HepG2 (cell line): Measurements from ENCODE around the gene SLC24A4. TPM values are rescaled to one million over a fixed set of nuclear protein-coding genes. Genes with fewer than 3 reads are reported as not detected.

Experiments used
- ATAC-seq: fragments of 200-7000 bp; cut with Tn5 transposase; 3 replicates; pipeline ENCODE4 v1.9.1; 2020; ENCODE audit warnings: mild to moderate bottlenecking, moderate library complexity
- BruUV-seq: library from RNA; stranded (reverse); fragments of 400-500 nt; replicated peaks from 2 replicates; lab custom pipeline; 2021; lab: Mats Ljungman, UMichigan
- CTCF ChIA-PET: fragments of 300-600 bp; formaldehyde crosslinking; extraction: SDS; loops from one replicate; lab custom pipeline; 2021; ENCODE audit warnings: low total read pairs, inconsistent platforms, low intra/inter-chr PET ratio; lab: Yijun Ruan, JAX
- POLR2A ChIA-PET: fragments of 350-600 bp; sonication (Branson Sonifier 250); formaldehyde crosslinking; loops from one replicate; lab custom pipeline; 2020; ENCODE audit warnings: antibody characterized with exemption, inconsistent platforms; lab: Yijun Ruan, JAX
- DNase-seq: peaks from one replicate; pipeline ENCODE4 v3.0.0-alpha.2; 2015; ENCODE audit warnings: low spot score
- FAIRE-seq: peaks from 3 replicates; lab custom pipeline; 2011; peaks lifted over from hg19 to GRCh38; lab: Jason Lieb, UNC
- H2AFZ ChIP-seq: one replicate; pipeline ENCODE4 v1.6.1; 2011; ENCODE audit warnings: low read length, inconsistent platforms
- H3K27ac ChIP-seq: fragments of 300-600 bp; 3 replicates; pipeline ENCODE4 v1.8.0; 2011; ENCODE audit warnings: mixed run types, mild to moderate bottlenecking, mixed read lengths, low read length, inconsistent platforms; ENCODE audit not compliant: insufficient read depth; ENCODE audit errors: extremely low read length
- H3K27me3 ChIP-seq, 2 experiments: fragments of 200-600 bp in 1 of 2; 2 replicates in 1 of 2; 3 replicates in 1 of 2; pipeline versions ENCODE4 v1.6.0 to v1.8.0; 2011; ENCODE audit warnings: low read length in 2 of 2, mild to moderate bottlenecking in 2 of 2, moderate library complexity in 2 of 2, inconsistent platforms in 1 of 2; ENCODE audit not compliant: insufficient read depth in 2 of 2, control insufficient read depth in 1 of 2
- H3K36me3 ChIP-seq, 2 experiments: fragments of 200-600 bp in 1 of 2; replicated peaks in 1 of 2; 2 replicates in 1 of 2; 3 replicates in 1 of 2; pipeline versions ENCODE4 v1.5.1 to v1.8.0; 2011; ENCODE audit warnings: low read length in 2 of 2, inconsistent platforms in 1 of 2; ENCODE audit not compliant: insufficient read depth in 2 of 2, control insufficient read depth in 1 of 2
- H3K4me1 ChIP-seq: 2 replicates; pipeline ENCODE4 v1.5.1; 2012; ENCODE audit warnings: low read length, inconsistent platforms; ENCODE audit not compliant: insufficient read depth
- H3K4me2 ChIP-seq: 2 replicates; pipeline ENCODE4 v1.6.0; 2011; ENCODE audit warnings: low read depth, low read length, inconsistent platforms
- H3K4me3 ChIP-seq, 3 experiments: fragments of 200-600 bp in 1 of 3; sonication (generic), shearing (Covaris generic) in 1 of 3; replicated peaks in 1 of 3; 2 replicates each; pipeline ENCODE4 v1.5.1; 2011 to 2016; ENCODE audit warnings: low read length in 3 of 3, inconsistent platforms in 2 of 3, low read depth in 2 of 3, mild to moderate bottlenecking in 2 of 3, control low read depth in 1 of 3, mixed read lengths in 1 of 3; ENCODE audit not compliant: insufficient read depth in 1 of 3
- H3K79me2 ChIP-seq: one replicate; pipeline ENCODE4 v1.6.1; 2011; ENCODE audit warnings: low read length, inconsistent platforms; ENCODE audit not compliant: insufficient read depth
- H3K9ac ChIP-seq: 2 replicates; pipeline ENCODE4 v1.6.0; 2011; ENCODE audit warnings: mild to moderate bottlenecking, low read depth, low read length, inconsistent platforms; ENCODE audit not compliant: insufficient read depth
- H3K9me3 ChIP-seq: 2 replicates; pipeline ENCODE4 v1.5.1; 2012; ENCODE audit warnings: mild to moderate bottlenecking, low read length
- H4K20me1 ChIP-seq: 2 replicates; pipeline ENCODE4 v1.6.0; 2011; ENCODE audit warnings: inconsistent platforms, mild to moderate bottlenecking, low read length, moderate library complexity; ENCODE audit not compliant: insufficient read depth
- ATF7-NPFF ChIP-seq: sonication (generic); formaldehyde crosslinking; IDR thresholded peaks from 2 replicates; pipeline ENCODE4 v1.8.1; 2023; ENCODE audit warnings: mild to moderate bottlenecking, low read depth, missing genetic modification reagents, moderate library complexity
- BCLAF1 ChIP-seq: fragments of 450-650 bp; IDR thresholded peaks from 2 replicates; pipeline ENCODE4 v1.6.1; 2017; ENCODE audit warnings: mild to moderate bottlenecking
- CCAR2 ChIP-seq: fragments of 200-400 bp; formaldehyde crosslinking; optimal IDR thresholded peaks from 2 replicates; pipeline ENCODE3; 2018; ENCODE audit warnings: low read depth, mild to moderate bottlenecking, low read length, moderate library complexity
- CENPT ChIP-seq: sonication (generic); formaldehyde crosslinking; IDR thresholded peaks from 2 replicates; pipeline ENCODE4 v1.8.0; 2022; ENCODE audit warnings: low read depth, mild to moderate bottlenecking, moderate library complexity, missing genetic modification reagents
- FOXP1 ChIP-seq, 2 experiments: fragments of 450-650 bp in 1 of 2; IDR thresholded peaks; 2 replicates each; pipeline ENCODE4 v1.6.1; 2017 to 2018; ENCODE audit warnings: antibody characterized with exemption in 1 of 2
- FOXP4 ChIP-seq: sonication (generic); formaldehyde crosslinking; IDR thresholded peaks from 2 replicates; pipeline ENCODE4 v1.4.0; 2020; ENCODE audit warnings: missing genetic modification reagents
- KDM4B ChIP-seq: sonication (generic); formaldehyde crosslinking; IDR thresholded peaks from 2 replicates; pipeline ENCODE4 v1.4.0; 2020; ENCODE audit warnings: missing genetic modification reagents
- RARA ChIP-seq: IDR thresholded peaks from 2 replicates; pipeline ENCODE4 v1.6.1; 2016; ENCODE audit warnings: missing genetic modification reagents, missing compliant biosample characterization
- SUZ12 ChIP-seq: fragments of 150-350 bp; IDR thresholded peaks from 2 replicates; pipeline ENCODE4 v1.6.1; 2014; ENCODE audit warnings: low read depth, low read length
- THAP7 ChIP-seq: sonication (generic); formaldehyde crosslinking; IDR thresholded peaks from 2 replicates; pipeline ENCODE4 v1.8.1; 2023; ENCODE audit warnings: mild to moderate bottlenecking, missing genetic modification reagents
- ZBTB1 ChIP-seq: sonication (generic); formaldehyde crosslinking; IDR thresholded peaks from 2 replicates; pipeline ENCODE4 v1.4.0; 2020; ENCODE audit warnings: missing genetic modification reagents, borderline replicate concordance
- ZNF335 ChIP-seq: sonication (generic); formaldehyde crosslinking; IDR thresholded peaks from 2 replicates; pipeline ENCODE4 v1.4.0; 2020; ENCODE audit warnings: missing genetic modification reagents
- ZNF446 ChIP-seq: sonication (generic); formaldehyde crosslinking; IDR thresholded peaks from 2 replicates; pipeline ENCODE4 v1.5.0; 2020; ENCODE audit warnings: mild to moderate bottlenecking, missing genetic modification reagents
- ZNF577 ChIP-seq: sonication (generic); formaldehyde crosslinking; IDR thresholded peaks from 2 replicates; pipeline ENCODE4 v1.4.0; 2020; ENCODE audit warnings: mild to moderate bottlenecking, low read depth, missing genetic modification reagents, borderline replicate concordance
- ZNF710 ChIP-seq: sonication (generic); formaldehyde crosslinking; IDR thresholded peaks from 2 replicates; pipeline ENCODE4 v1.5.0; 2020; ENCODE audit warnings: mild to moderate bottlenecking, missing genetic modification reagents, borderline replicate concordance
- ZNF713 ChIP-seq: sonication (generic); formaldehyde crosslinking; IDR thresholded peaks from 2 replicates; pipeline ENCODE4 v1.4.0; 2020; ENCODE audit warnings: mild to moderate bottlenecking, missing genetic modification reagents
- ZSCAN20 ChIP-seq: sonication (generic); formaldehyde crosslinking; IDR thresholded peaks from 2 replicates; pipeline ENCODE4 v1.4.0; 2020; ENCODE audit warnings: missing genetic modification reagents, mild to moderate bottlenecking, borderline replicate concordance
- WGBS: methylation state at CpG from one replicate; pipeline ENCODE4 v1.1.6; 2017; ENCODE audit warnings: low lambda C conversion rate; 5-methylcytosine and 5-hydroxymethylcytosine counted together
- in situ Hi-C: cut with HindIII; loops from 2 replicates; pipeline ENCODE4 v1.10.0; 2017; ENCODE audit warnings: low pct_unique_long_range_greater_than_20kb; ENCODE audit not compliant: extremely low pct_ligation_motif_present
- intact Hi-C: fragments of 100-400 bp; cut with micrococcal nuclease; formaldehyde crosslinking; loops from one replicate; pipeline ENCODE4 v1.10.0; 2022; ENCODE audit not compliant: unreplicated experiment
- polyA plus RNA-seq, 8 experiments: library from polyadenylated mRNA; depleted of rRNA in 3 of 8; stranded (reverse) in 7 of 8; unstranded in 1 of 8; fragments of >200 nt; fragmentation: Illumina TruSeq in 4 of 8; extraction: Trizol in 4 of 8; gene quantifications; 2 replicates each; pipeline versions ENCODE4 v1.2.1 to v1.2.3, GENCODE V29; 2011 to 2016; ENCODE audit warnings: low read depth in 4 of 8, missing spikeins in 1 of 8, mixed read lengths in 1 of 8; ENCODE audit not compliant: insufficient read depth in 1 of 8
- total RNA-seq, 5 experiments: library from RNA; depleted of rRNA; stranded (reverse); fragments of >200 nt; fragmentation: Illumina TruSeq; extraction: Trizol; gene quantifications; 2 replicates each; pipeline ENCODE4 v1.2.3, GENCODE V29; 2016; ENCODE audit warnings: low read depth in 1 of 5
- TF ChIP-seq, protein P1 (sequence below): IDR thresholded peaks from 2 replicates; pipeline ENCODE4 v1.6.1; 2012; ENCODE audit warnings: inconsistent platforms

Gene SLC24A4
- total and polyA plus RNA-seq, 2 of the 13 experiments (the other 11 are each of a cell fraction or from before 2014, with no cell fraction given): not detected

DNA sequence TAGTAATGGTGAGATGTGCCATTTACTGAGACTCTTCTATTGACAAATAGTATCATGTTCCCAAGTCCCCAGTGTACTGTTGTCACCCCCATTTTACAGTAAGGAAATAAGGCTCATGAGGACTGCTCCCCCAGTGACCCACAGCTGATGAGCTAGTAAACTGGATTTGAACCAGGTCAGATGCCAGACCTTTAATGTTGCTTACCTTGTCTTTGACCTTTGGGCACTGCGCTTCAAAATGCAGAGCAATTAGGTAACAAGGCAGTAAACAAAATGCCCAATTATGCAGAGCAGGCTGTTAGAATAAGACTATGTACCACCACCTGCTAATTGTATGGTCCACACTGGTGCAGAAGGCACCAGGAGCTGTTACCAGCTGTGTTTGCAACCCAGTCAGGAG is 152.1 kb downstream of the SLC24A4 start:
- ChIA-PET POLR2A (no interaction called here), CTCF (no interaction called here)
- H4K20me1 ChIP-seq: no peaks in the 10 kb centered on the region
- H3K4me1 ChIP-seq: peaks cover 45% of the 10 kb centered on the region
- H2AFZ ChIP-seq: no peak overlapping the region
- no peaks in the 10 kb centered on the region for H3K36me3 ChIP-seq
- DNase-seq: no peak
- ATAC-seq: no peak
- no peak overlapping the region for H3K4me2 ChIP-seq
- no peaks in the 10 kb centered on the region; a peak in 2 of 5 replicates for H3K27me3 ChIP-seq
- BruUV-seq: no TSS peak
- H3K9me3 ChIP-seq: no peaks in the 10 kb centered on the region
- intact Hi-C loops (no loop called here), in situ Hi-C loops (no loop called here)
- no peaks in the 10 kb centered on the region for H3K79me2 ChIP-seq
- 7% methylated on average over 1 of the region's 1 CpG for WGBS
- H3K4me3 ChIP-seq: no peak overlapping the region
- no peak overlapping the region for H3K27ac ChIP-seq
- no peak for FAIRE-seq
- no peak overlapping the region for H3K9ac ChIP-seq
- TF ChIP-seq CENPT (no peak), CCAR2 (no peak), RARA (CRISPR knock-in tag) (peak; percentile 65), ZSCAN20 (CRISPR knock-in tag) (no peak), ZNF577 (no peak), ZNF710 (no peak), ZNF713 (CRISPR knock-in tag) (no peak), FOXP1 (IDR thresholded peaks at IDR 0.05) (no peak), FOXP1 (CRISPR knock-in tag; IDR thresholded peaks at IDR 0.05) (peak; percentile 39; the same call in 1 of the 2 replicates), FOXP4 (CRISPR knock-in tag) (0 out of 2 replicates have a peak, but pooled peaks have one; percentile 22), ZBTB1 (CRISPR knock-in tag) (no peak), ATF7-NPFF (CRISPR knock-in tag) (no peak), SUZ12 (no peak), BCLAF1 (no peak), ZNF446 (CRISPR knock-in tag) (no peak), THAP7 (CRISPR knock-in tag) (no peak), KDM4B (CRISPR knock-in tag) (no peak), ZNF335 (CRISPR knock-in tag) (no peak)
- TF ChIP-seq, protein P1, sequence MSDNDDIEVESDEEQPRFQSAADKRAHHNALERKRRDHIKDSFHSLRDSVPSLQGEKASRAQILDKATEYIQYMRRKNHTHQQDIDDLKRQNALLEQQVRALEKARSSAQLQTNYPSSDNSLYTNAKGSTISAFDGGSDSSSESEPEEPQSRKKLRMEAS: no peak
